Measurements from ENCODE around the gene CAMK2A. TPM values are rescaled to one million over a fixed set of nuclear protein-coding genes. Genes with fewer than 3 reads are reported as not detected.

Gene CAMK2A
- total RNA-seq, 4 donors from 2014 or later, result 1.2 TPM; not detected in 3

DNA sequence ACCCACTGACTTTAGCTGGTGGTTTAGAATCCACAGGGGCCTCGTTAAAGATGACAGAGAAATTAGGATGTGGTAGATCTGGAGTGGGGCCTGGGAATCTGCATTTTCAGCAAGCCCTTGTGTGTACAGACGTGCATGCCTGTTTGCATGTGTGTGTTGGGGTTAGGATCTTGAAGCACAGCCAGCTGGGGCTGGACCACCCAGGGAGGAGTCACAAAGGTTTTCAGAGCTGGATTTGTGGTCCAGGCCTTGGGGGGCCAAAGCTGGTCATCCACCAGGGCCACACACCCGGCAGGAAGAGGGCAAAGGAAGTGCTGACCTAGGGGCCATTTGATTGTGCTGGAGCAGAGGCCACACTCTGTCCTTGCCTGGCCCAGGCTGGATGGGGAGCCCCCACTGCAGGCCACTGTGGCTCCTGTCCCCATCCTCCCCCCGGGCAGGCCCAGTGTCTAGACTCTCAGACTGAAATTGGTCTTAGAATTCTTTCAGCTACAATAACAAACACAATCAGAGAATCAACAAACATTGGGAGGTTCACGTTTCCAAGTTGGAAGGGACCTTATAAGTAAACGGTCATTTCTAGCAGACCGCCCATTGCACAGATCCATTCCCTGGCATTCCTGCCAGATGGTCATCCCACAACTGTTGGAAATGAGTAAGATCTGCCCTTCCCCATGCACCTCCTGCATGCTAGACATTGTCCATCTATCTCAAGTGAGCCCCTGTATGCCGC lies 112.7 kb downstream of the CAMK2A start:
- TF ChIP-seq, protein P1, sequence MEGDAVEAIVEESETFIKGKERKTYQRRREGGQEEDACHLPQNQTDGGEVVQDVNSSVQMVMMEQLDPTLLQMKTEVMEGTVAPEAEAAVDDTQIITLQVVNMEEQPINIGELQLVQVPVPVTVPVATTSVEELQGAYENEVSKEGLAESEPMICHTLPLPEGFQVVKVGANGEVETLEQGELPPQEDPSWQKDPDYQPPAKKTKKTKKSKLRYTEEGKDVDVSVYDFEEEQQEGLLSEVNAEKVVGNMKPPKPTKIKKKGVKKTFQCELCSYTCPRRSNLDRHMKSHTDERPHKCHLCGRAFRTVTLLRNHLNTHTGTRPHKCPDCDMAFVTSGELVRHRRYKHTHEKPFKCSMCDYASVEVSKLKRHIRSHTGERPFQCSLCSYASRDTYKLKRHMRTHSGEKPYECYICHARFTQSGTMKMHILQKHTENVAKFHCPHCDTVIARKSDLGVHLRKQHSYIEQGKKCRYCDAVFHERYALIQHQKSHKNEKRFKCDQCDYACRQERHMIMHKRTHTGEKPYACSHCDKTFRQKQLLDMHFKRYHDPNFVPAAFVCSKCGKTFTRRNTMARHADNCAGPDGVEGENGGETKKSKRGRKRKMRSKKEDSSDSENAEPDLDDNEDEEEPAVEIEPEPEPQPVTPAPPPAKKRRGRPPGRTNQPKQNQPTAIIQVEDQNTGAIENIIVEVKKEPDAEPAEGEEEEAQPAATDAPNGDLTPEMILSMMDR (IDR thresholded peaks at IDR 0.05), result no peak
- TF ChIP-seq POLR2A (IDR thresholded peaks at IDR 0.05), result no peak
- peak in 1 of 3 donors; percentile 50 for DNase-seq
- Histone ChIP-seq H3K27ac (peak overlapping the region in 3 of 4 donors; percentile 28 to 95 (median 89)), H3K27me3 (no peaks in the 10 kb centered on the region), H3K4me1 (peaks cover 0 to 82% (median 18%) of the 10 kb centered on the region in 4 donors), H3K36me3 (peaks cover 0 to 8% (median 0%) of the 10 kb centered on the region in 3 donors), H3K9me3 (no peaks in the 10 kb centered on the region), H3K4me3 (no peak overlapping the region)

DNA sequence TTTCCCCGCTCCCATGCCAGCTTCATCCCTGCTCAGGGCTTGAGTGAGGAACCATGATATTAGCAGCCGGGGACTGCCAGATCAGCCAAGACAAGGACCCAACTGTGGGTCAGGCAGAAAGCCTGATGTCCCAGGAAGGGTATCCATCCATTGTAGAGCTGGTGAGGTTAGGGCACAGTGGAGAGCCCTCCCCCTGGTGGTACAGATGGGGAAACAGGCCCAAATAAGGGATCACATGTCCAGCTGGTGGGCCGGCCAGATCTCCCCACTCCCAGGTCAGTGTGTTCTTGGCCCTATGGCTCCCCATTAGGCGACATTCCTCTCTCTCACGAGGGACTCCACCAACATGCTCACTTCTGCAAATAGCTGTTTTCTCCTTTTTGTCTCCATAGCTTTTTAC lies 114.0 kb downstream of the CAMK2A start:
- DNase-seq, result peak in 1 of 3 donors; percentile 50
- peaks cover 0 to 81% (median 15%) of the 10 kb centered on the region in 4 donors for H3K4me1 ChIP-seq
- H3K9me3 ChIP-seq, result no peaks in the 10 kb centered on the region
- no peak overlapping the region for H3K4me3 ChIP-seq
- H3K27me3 ChIP-seq, result no peaks in the 10 kb centered on the region
- peak overlapping the region in 2 of 4 donors; percentile 57 to 95 for H3K27ac ChIP-seq
- H3K36me3 ChIP-seq, result peaks cover 0 to 12% (median 0%) of the 10 kb centered on the region in 3 donors
- TF ChIP-seq, protein P1 (IDR thresholded peaks at IDR 0.05), result peak in 4 of 6 experiments; percentile 10 to 38 (median 25)
- no peak for TF ChIP-seq POLR2A (IDR thresholded peaks at IDR 0.05)

DNA sequence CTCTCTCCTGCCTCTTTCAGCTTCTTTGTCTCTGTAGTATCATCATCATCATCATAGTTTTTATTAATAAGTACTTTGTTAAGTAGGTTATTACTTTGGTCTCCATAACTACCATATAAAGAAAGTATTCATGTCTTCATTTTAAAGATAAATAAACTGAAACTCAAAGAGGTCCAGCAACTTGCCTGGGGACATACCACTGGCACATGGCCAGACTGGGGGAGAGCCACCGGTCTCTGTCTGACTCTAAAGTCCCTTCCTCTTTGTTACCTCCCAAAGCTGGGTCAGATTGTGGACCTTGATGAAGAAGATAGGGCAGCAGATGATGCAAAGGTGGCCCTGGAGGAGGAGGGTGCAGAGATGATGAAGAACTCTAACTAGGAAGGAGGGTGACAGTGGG lies 114.5 kb downstream of the CAMK2A start:
- TF ChIP-seq, protein P1 (IDR thresholded peaks at IDR 0.05), result no peak
- TF ChIP-seq POLR2A (IDR thresholded peaks at IDR 0.05), result no peak
- H3K27ac ChIP-seq, result peak overlapping the region in 2 of 4 donors; percentile 57 to 95
- no peaks in the 10 kb centered on the region for H3K9me3 ChIP-seq
- peak in 1 of 3 donors; percentile 54 for DNase-seq
- no peaks in the 10 kb centered on the region for H3K27me3 ChIP-seq
- H3K4me3 ChIP-seq, result no peak overlapping the region
- H3K36me3 ChIP-seq, result peaks cover 0 to 12% (median 0%) of the 10 kb centered on the region in 3 donors
- H3K4me1 ChIP-seq, result peaks cover 0 to 80% (median 14%) of the 10 kb centered on the region in 4 donors

DNA sequence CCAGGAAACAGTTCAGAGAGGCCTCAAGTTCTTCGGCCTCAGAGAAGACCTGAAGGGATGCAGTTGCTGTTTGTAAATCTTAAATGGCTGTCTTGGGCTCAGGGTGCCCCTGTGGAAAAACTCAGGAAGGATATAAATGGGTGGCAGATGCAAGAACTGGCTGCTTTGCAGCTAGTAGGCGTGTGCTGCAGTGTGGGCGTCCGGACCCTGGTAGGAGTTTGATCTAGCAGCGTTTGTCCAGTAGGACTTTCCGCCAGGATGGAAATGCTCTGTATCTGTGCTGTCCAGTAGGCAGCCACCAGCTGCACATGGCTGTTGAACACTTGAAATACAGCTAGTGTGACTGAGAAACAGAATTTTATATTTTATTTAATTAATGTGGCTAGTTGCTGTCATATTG lies 115.3 kb downstream of the CAMK2A start:
- H3K36me3 ChIP-seq, result peaks cover 0 to 12% (median 0%) of the 10 kb centered on the region in 3 donors
- H3K27me3 ChIP-seq, result no peaks in the 10 kb centered on the region
- no peak overlapping the region for H3K4me3 ChIP-seq
- DNase-seq, result no peak
- no peaks in the 10 kb centered on the region for H3K9me3 ChIP-seq
- peak overlapping the region; percentile 17 to 63 (median 42) for H3K27ac ChIP-seq
- peaks cover 0 to 78% (median 6%) of the 10 kb centered on the region in 4 donors for H3K4me1 ChIP-seq
- TF ChIP-seq, protein P1 (IDR thresholded peaks at IDR 0.05), result no peak
- no peak for TF ChIP-seq POLR2A (IDR thresholded peaks at IDR 0.05)

DNA sequence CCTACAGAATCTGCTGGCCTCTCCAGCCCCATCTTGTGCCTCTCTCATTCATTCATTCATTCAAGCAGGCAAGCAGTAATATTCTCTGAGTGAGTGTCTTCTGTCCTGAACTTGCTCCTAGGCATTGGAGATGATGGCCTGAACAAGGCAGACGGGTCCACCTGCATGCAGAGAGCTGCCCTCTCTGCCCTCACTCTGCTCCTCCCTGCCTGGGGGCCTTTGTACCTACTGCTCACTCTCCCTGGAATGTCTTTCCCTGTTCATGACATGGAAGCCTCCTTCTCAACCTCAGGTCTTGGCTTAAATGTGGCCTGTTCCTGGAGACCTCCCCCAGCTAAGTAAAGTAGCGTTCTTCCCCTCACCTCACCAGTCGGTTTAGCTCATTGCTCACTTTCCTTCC lies 116.4 kb downstream of the CAMK2A start:
- Histone ChIP-seq H3K27me3 (no peaks in the 10 kb centered on the region), H3K27ac (peak overlapping the region in 3 of 4 donors; percentile 27 to 63 (median 57)), H3K4me1 (peaks cover 0 to 70% (median under 1%) of the 10 kb centered on the region in 4 donors), H3K9me3 (no peaks in the 10 kb centered on the region), H3K36me3 (peaks cover 0 to 12% (median 0%) of the 10 kb centered on the region in 3 donors), H3K4me3 (no peak overlapping the region)
- DNase-seq, result peak in 2 of 3 donors; percentile 65 to 66
- TF ChIP-seq POLR2A (IDR thresholded peaks at IDR 0.05), result peak in 1 of 2 donors; percentile 40
- TF ChIP-seq, protein P1 (IDR thresholded peaks at IDR 0.05), result no peak

Measured in Peyer's patch (tissue), 4 donors.